Naive B cell (primary cell): ENCODE data around the gene RELN. TPM values are rescaled to one million over a fixed set of nuclear protein-coding genes. Genes with fewer than 3 reads are reported as not detected.

Experiments
- ATAC-seq, 2 donors: fragments of 150-1000 bp; cut with Tn5 transposase; 2 replicates each; pipeline ENCODE4 v1.10.0; 2021; ENCODE audit warnings: low read depth in 2 of 2, mild to moderate bottlenecking in 2 of 2, moderate library complexity in 2 of 2
- DNase-seq: peaks from one replicate; pipeline ENCODE4 v3.0.0; 2022
- H3K27ac Mint-ChIP-seq, 6 donors: one replicate each; pipeline ENCODE4 v1.8.0; 2020 to 2022; ENCODE audit warnings: mild to moderate bottlenecking in 6 of 6, mixed read lengths in 6 of 6, moderate library complexity in 5 of 6, inconsistent platforms in 2 of 6
- H3K27me3 Mint-ChIP-seq, 3 donors: one replicate each; pipeline ENCODE4 v1.8.0; 2021 to 2022; ENCODE audit warnings: mixed read lengths in 3 of 3, mild to moderate bottlenecking in 1 of 3
- H3K36me3 Mint-ChIP-seq, 2 donors: one replicate each; pipeline ENCODE4 v1.8.0; 2020 to 2022; ENCODE audit warnings: mixed read lengths in 2 of 2, inconsistent platforms in 1 of 2, mild to moderate bottlenecking in 1 of 2
- H3K4me1 Mint-ChIP-seq, 3 donors: one replicate each; pipeline ENCODE4 v1.8.0; 2020 to 2022; ENCODE audit warnings: mixed read lengths in 3 of 3, inconsistent platforms in 1 of 3, mild to moderate bottlenecking in 1 of 3, moderate library complexity in 1 of 3
- H3K4me3 Mint-ChIP-seq, 8 donors: one replicate each; pipeline ENCODE4 v1.8.0; 2020 to 2022; ENCODE audit warnings: mild to moderate bottlenecking in 8 of 8, mixed read lengths in 8 of 8, moderate library complexity in 8 of 8, inconsistent platforms in 2 of 8
- H3K9me3 Mint-ChIP-seq, 7 donors: one replicate each; pipeline ENCODE4 v1.8.0; 2020 to 2022; ENCODE audit warnings: mixed read lengths in 7 of 7, mild to moderate bottlenecking in 5 of 7, inconsistent platforms in 2 of 7, moderate library complexity in 1 of 7
- polyA plus RNA-seq, 6 donors: library from polyadenylated mRNA; unstranded; fragments of 300-500 nt; fragmentation: Illumina TruSeq; gene quantifications; one replicate each; pipeline ENCODE4 v1.2.3, GENCODE V29; 2021; ENCODE audit warnings: low read depth in 6 of 6

Gene RELN
- polyA plus RNA-seq, 6 donors from 2014 or later, result not detected

DNA sequence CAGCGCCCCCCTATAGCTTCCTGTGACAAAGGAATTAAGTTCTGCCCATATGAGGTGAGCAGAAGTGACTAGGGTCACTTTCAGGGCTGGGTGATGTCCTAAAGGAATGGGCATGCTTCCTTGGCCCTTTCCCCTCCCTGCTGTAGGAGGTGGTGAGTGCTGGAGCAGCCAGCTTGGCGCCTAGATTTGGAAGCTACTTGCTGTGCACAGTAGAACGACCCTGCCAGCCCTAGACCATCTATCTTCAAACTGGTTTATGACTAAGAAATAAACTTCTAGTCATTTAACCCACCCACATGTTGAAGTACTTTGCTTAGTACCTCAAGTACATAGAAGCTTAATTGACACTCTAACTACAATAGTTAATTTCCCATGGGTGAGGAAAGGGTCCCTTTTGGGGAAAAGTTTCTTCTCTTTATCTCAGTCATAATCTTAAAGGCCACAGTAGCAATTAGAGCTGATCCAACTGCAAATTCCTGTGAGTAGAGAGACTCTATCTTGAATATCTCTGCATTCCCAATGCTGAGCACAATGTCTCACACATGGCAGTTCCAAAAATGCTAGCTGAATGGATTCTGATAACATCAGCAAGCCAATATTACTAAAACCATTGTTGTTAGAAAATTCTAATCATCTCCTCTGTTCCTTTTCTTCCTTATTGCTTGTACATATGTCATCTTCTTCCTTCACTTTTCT, 227.2 kb downstream of the RELN start:
- Mint-ChIP-seq H3K4me1 (no peaks in the 10 kb centered on the region), H3K4me3 (no peak overlapping the region), H3K9me3 (peaks cover 0 to 6% (median 0%) of the 10 kb centered on the region in 7 donors), H3K27me3 (peaks cover 0 to 8% (median 5%) of the 10 kb centered on the region in 3 donors), H3K27ac (no peak overlapping the region), H3K36me3 (no peaks in the 10 kb centered on the region)
- no peak for DNase-seq
- ATAC-seq, result no peak

DNA sequence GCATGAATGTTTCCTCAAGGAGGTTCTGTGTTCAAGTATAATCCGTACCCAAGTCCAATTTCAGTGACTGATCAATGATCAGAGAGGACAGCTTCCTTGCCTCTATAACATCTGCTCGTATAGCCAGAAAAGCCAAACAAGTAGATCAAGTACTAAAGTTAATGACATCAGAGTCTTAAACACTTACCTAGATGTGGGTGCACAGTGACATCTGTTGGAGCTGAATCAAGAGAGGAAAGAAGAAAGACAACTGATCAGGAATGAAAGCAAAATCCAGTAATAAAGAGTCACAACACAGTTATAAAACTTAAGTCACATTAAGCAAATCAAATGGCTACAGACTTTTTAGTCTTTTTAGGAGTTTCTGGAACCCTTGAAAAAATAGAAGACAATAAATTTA, 236.5 kb downstream of the RELN start:
- Mint-ChIP-seq H3K36me3 (no peaks in the 10 kb centered on the region), H3K9me3 (peaks cover 0 to 4% (median 0%) of the 10 kb centered on the region in 7 donors), H3K4me1 (no peaks in the 10 kb centered on the region), H3K4me3 (no peak overlapping the region), H3K27me3 (peaks cover 0 to 8% (median 0%) of the 10 kb centered on the region in 3 donors), H3K27ac (no peak overlapping the region)
- ATAC-seq (no peak), DNase-seq (no peak)

GRCh38 chr7:103751311-103751880, 238.1 kb downstream of the RELN start:
- Mint-ChIP-seq H3K27me3 (peaks cover 0 to 8% (median 0%) of the 10 kb centered on the region in 3 donors), H3K36me3 (no peaks in the 10 kb centered on the region), H3K9me3 (peaks cover 0 to 4% (median 0%) of the 10 kb centered on the region in 7 donors), H3K4me3 (no peak overlapping the region), H3K4me1 (no peaks in the 10 kb centered on the region), H3K27ac (no peak overlapping the region)
- ATAC-seq (no peak), DNase-seq (no peak)

DNA sequence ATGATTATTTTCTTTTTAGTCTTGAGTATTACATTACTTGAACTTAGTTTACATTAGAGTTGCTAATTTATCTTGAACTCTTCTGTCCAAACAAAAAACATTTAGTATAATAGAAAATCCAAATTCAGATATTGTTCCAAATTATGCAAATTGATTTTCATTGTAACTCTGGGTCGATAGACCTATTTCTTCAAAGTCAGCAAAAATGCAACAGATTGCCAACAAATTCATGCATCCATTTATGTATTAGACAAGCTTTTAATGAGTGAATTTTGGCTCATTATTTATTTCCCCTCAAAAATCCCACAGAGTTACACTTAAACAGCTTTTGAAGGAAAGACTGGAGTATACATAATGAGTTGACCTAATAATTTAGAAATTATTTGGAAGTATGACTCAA, 240.8 kb downstream of the RELN start:
- no peak overlapping the region for H3K4me3 Mint-ChIP-seq
- H3K27me3 Mint-ChIP-seq, result no peaks in the 10 kb centered on the region
- H3K9me3 Mint-ChIP-seq, result peaks cover 0 to 5% (median 0%) of the 10 kb centered on the region in 7 donors
- H3K4me1 Mint-ChIP-seq, result no peaks in the 10 kb centered on the region
- H3K27ac Mint-ChIP-seq, result no peak overlapping the region
- DNase-seq, result no peak
- no peak for ATAC-seq
- H3K36me3 Mint-ChIP-seq, result no peaks in the 10 kb centered on the region

DNA sequence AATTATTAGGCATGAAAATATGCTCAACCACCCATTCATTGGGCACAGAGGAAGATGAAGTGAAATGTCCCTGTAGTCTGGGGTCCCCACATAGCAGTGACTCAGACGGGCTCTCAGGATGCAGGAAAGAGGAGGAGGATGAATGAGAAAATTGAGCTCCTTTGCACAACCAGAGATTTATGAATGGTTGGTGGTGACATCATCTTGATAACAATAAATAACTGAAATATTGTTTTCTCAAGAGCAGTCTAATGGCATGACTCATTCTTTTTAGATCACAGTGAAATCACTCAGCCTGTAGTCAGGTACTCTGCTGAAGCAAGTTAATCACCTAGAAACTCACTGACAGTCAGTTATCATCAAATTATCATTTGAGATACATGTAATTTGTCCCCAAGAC, 254.1 kb downstream of the RELN start:
- Mint-ChIP-seq H3K36me3 (no peaks in the 10 kb centered on the region), H3K4me1 (no peaks in the 10 kb centered on the region), H3K9me3 (peaks cover 0 to 5% (median 3%) of the 10 kb centered on the region in 7 donors), H3K4me3 (no peak overlapping the region), H3K27me3 (peaks cover 0 to 3% (median 0%) of the 10 kb centered on the region in 3 donors), H3K27ac (no peak overlapping the region)
- DNase-seq (no peak), ATAC-seq (no peak)

- H3K27ac Mint-ChIP-seq, result no peak overlapping the region
- peaks cover 0 to 4% (median 0%) of the 10 kb centered on the region in 7 donors for H3K9me3 Mint-ChIP-seq
- no peak for DNase-seq
- ATAC-seq, result no peak
- H3K4me1 Mint-ChIP-seq, result no peaks in the 10 kb centered on the region
- no peak overlapping the region for H3K4me3 Mint-ChIP-seq
- H3K27me3 Mint-ChIP-seq, result no peaks in the 10 kb centered on the region
- H3K36me3 Mint-ChIP-seq, result no peaks in the 10 kb centered on the region
Measured at GRCh38 chr7:103731169-103731568, 258.3 kb downstream of the RELN start.

DNA sequence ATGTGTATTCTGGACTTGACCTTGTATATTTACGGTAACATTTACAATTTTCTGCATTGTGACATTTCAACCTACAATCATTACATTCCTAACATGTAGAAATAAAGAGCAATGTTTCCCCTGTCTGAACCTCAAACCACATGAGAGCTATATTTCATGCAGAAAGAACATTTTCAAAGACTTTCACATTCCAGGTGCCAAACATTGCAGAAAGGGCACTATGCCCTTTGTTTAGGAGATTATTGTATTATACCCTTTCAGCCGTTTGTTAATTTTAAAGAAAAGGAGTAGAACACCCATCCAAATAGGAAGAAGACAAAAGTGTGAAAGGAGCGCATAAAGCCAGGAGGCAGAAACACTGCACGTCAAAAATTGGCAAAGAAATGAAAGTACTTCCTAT, 260.4 kb downstream of the RELN start:
- H3K36me3 Mint-ChIP-seq, result no peaks in the 10 kb centered on the region
- DNase-seq, result no peak
- no peak overlapping the region for H3K27ac Mint-ChIP-seq
- H3K9me3 Mint-ChIP-seq, result peaks cover 0 to 4% (median 0%) of the 10 kb centered on the region in 7 donors
- H3K4me3 Mint-ChIP-seq, result no peak overlapping the region
- ATAC-seq, result no peak
- no peaks in the 10 kb centered on the region for H3K4me1 Mint-ChIP-seq
- H3K27me3 Mint-ChIP-seq, result no peaks in the 10 kb centered on the region

- DNase-seq (no peak), ATAC-seq (no peak)
- Mint-ChIP-seq H3K9me3 (peaks cover 0 to 4% (median 0%) of the 10 kb centered on the region in 7 donors), H3K4me1 (no peaks in the 10 kb centered on the region), H3K27me3 (no peaks in the 10 kb centered on the region), H3K36me3 (no peaks in the 10 kb centered on the region), H3K27ac (no peak overlapping the region), H3K4me3 (no peak overlapping the region)
Measured at GRCh38 chr7:103727982-103728610, 261.4 kb downstream of the RELN start.

DNA sequence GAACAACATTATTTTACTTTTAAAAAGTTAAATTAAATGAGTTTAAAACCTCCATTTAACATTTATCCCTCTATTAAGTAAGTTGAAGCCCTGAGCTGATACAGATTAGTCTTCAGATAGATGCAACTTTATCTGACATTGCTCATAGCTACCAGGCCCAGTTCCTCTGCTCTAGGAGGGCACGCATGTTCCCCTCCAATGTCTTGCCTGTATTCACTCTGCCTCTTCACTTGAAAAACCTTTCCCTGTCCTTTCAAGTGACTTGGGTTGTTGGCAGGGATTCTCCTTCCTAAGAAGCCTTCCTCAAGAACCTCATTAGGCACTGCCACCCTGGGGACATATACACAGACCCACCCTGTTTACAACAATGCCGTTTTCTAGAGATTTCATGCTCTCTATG, 270.4 kb downstream of the RELN start:
- ATAC-seq, result no peak
- H3K36me3 Mint-ChIP-seq, result no peaks in the 10 kb centered on the region
- H3K27me3 Mint-ChIP-seq, result peaks cover 9 to 13% (median 11%) of the 10 kb centered on the region in 3 donors
- H3K4me3 Mint-ChIP-seq, result no peak overlapping the region
- no peaks in the 10 kb centered on the region for H3K4me1 Mint-ChIP-seq
- H3K9me3 Mint-ChIP-seq, result peaks cover 0 to 4% (median 0%) of the 10 kb centered on the region in 7 donors
- H3K27ac Mint-ChIP-seq, result no peak overlapping the region
- no peak for DNase-seq

DNA sequence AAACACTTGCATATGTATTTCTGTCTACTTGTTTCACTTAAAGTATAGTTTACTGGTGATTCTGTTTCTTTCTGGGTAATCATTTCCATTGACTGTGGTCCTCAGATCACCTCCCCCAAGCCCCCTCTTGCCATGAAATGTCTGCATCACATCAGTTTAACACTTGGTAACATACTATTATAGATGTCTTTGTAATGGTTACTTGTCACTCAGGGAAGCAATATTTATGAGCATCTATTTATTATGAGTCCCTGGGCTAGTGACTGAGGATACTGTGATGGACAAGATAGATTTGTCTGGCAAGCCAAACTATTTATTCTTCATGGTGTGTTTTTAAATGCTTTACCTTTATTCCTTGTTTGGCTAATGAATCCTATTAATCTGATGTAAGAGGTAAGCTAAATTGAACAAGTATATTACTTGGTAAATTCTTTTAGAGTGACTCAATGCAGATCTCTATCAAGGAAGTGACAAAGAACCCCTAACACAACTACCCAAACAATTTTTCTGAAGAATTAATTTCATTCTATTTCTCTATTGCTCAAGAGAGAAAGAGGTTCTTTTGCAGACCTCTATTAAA, 270.9 kb downstream of the RELN start:
- no peak overlapping the region for H3K27ac Mint-ChIP-seq
- peaks cover 0 to 4% (median 0%) of the 10 kb centered on the region in 7 donors for H3K9me3 Mint-ChIP-seq
- ATAC-seq (no peak), DNase-seq (no peak)
- H3K27me3 Mint-ChIP-seq, result peaks cover 9 to 13% (median 11%) of the 10 kb centered on the region in 3 donors
- no peaks in the 10 kb centered on the region for H3K4me1 Mint-ChIP-seq
- no peak overlapping the region for H3K4me3 Mint-ChIP-seq
- H3K36me3 Mint-ChIP-seq, result no peaks in the 10 kb centered on the region

DNA sequence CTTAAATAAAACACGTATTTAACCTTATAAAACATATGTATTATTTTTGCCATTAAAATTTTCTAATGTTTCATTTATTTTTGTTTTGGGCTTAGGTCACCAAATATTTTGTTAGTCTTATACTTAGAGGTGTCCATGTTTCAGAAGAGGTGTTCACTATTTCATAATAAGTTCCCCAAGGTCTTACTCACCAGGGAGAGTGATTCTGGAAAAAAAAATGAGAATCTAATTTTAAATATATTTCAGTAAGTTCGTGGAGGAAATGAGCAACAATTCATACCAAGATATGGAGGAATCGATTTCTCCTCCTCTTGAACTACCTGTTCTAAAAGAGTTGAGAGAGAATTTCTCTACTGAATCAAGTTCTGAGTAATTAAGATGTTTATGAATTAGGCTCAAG, 271.9 kb downstream of the RELN start:
- ATAC-seq, result no peak

GRCh38 chr7:103715376-103716120, 273.9 kb downstream of the RELN start:
- no peak overlapping the region for H3K27ac Mint-ChIP-seq
- peak overlapping the region in 1 of 8 donors; percentile 41 for H3K4me3 Mint-ChIP-seq
- H3K27me3 Mint-ChIP-seq, result peaks cover 7 to 11% (median 9%) of the 10 kb centered on the region in 3 donors
- no peak for DNase-seq
- H3K36me3 Mint-ChIP-seq, result no peaks in the 10 kb centered on the region
- H3K9me3 Mint-ChIP-seq, result no peaks in the 10 kb centered on the region
- H3K4me1 Mint-ChIP-seq, result no peaks in the 10 kb centered on the region
- no peak for ATAC-seq

More for the DNA sequence above, 271.9 kb downstream of the RELN start:
- no peak overlapping the region for H3K4me3 Mint-ChIP-seq
- no peak for DNase-seq
- H3K27me3 Mint-ChIP-seq, result peaks cover 9 to 13% (median 11%) of the 10 kb centered on the region in 3 donors
- H3K36me3 Mint-ChIP-seq, result no peaks in the 10 kb centered on the region
- no peak overlapping the region for H3K27ac Mint-ChIP-seq
- H3K4me1 Mint-ChIP-seq, result no peaks in the 10 kb centered on the region
- H3K9me3 Mint-ChIP-seq, result peaks cover 0 to 4% (median 0%) of the 10 kb centered on the region in 7 donors

GRCh38 chr7:103714376-103714927, 275.0 kb downstream of the RELN start:
- Mint-ChIP-seq H3K27ac (no peak overlapping the region), H3K27me3 (peaks cover 5 to 11% (median 9%) of the 10 kb centered on the region in 3 donors), H3K9me3 (no peaks in the 10 kb centered on the region), H3K36me3 (no peaks in the 10 kb centered on the region), H3K4me3 (no peak overlapping the region), H3K4me1 (no peaks in the 10 kb centered on the region)
- ATAC-seq (no peak), DNase-seq (no peak)
